IPS-NIHi11 (cell line): ENCODE data around the gene UBIAD1.

Experiments
- DNase-seq: peaks from one replicate; pipeline ENCODE4 v3.0.0; 2012; ENCODE audit warnings: mixed read lengths, low spot score

UBIAD1 gene

DNA sequence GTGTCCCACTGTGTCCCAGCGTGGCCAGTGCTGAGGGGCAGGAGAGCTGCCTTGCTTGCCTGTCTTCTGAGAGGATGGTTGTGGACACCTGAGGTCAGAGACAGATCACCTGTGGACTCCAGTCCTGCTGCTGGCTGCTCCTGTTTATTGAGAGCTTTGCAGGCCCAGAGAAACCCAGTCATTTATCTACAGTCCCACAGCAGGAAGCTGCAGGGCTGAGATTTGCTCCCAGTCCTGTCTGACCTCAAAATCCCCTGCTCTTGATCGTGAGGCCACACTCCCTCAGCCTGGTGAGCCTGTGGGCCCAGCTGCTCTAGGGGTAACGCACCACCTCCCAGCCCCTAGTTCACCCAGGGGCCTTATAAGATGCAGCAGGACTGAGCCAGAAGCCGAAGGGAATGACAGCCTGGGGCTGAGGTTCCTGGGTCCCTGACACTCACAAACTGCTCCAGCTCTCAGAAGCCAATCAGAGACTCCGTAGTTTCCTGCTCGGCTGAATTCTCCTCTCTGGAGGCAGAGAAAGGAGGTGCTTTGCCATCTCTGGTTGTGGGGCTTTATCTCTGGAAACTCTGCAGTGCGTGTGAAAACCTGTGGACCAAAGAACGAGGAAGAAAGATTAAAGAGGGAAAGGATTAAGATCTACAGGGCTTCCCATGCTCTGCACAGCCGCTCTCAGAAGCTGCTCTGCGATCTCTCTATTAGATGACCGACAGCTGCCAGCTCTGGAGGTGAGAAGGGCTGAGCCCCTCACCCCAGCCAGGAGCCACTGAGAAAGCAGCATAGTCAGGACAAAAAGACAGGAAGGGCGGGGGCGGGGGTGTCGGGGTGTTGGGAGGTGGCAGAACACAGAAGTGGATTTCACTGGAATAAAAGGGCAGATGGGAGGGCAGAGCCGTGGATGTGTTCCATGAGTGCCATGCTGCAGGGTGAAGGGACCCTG, 39.1 kb downstream of the UBIAD1 start:
- DNase-seq, result no peak

DNA sequence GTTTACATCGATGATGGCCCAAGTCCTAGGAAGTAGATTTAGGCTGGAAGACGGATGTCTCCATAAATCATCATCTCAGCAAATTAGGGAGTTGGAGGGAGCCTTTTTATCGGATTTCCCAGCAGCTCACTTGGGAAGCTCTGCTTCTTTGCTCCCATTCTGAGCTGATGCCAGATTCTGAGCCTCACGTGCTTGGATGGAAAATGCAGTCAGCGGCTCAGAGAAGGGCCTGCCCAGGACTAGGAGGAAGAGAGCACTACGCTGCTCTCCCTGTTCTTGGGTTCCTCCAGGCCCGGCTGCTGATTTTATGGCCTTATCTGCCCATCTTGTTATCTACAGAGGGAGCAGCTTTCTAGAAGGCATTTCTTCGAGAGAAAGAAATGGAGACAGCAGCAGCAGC, 42.0 kb downstream of the UBIAD1 start:
- no peak for DNase-seq

DNA sequence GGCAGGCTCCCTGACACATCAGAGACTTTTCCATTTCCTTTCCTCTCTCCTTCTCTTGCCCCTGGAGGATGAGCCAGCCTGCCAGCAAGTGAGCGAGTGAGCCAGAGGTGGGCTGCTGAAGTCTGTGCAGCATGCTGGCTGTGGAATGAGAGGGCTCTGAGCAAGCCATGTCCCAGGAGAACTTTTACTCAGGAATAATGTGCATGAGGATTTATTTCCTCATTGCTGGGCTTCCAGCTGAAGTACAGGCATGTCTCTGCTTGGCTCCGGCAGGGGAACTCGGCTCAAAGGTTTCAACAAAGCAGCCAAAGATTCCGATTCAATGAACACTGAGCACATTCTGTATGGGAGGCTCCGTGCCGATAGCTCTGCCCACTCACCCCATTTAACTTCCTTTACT, 43.7 kb downstream of the UBIAD1 start:
- DNase-seq, result no peak

DNA sequence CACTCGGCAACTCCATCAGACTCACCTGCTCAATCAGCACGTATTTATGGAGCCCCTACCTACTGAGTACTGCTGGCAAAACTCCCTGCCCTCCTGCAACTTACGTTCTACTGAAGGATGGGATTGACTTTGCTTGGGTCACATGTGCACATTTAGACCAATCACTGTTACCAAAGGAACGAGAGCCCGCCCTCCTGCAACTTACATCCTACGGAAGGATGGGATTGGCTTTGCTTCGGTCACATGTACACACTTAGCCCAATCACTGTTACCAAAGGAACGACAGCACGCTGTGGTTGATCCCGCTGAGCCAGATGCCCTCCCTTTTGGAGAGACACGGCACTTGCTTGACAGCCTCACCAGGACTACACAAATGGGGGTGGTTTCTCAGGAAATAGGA, 46.0 kb downstream of the UBIAD1 start:
- peak; percentile 60 for DNase-seq

DNA sequence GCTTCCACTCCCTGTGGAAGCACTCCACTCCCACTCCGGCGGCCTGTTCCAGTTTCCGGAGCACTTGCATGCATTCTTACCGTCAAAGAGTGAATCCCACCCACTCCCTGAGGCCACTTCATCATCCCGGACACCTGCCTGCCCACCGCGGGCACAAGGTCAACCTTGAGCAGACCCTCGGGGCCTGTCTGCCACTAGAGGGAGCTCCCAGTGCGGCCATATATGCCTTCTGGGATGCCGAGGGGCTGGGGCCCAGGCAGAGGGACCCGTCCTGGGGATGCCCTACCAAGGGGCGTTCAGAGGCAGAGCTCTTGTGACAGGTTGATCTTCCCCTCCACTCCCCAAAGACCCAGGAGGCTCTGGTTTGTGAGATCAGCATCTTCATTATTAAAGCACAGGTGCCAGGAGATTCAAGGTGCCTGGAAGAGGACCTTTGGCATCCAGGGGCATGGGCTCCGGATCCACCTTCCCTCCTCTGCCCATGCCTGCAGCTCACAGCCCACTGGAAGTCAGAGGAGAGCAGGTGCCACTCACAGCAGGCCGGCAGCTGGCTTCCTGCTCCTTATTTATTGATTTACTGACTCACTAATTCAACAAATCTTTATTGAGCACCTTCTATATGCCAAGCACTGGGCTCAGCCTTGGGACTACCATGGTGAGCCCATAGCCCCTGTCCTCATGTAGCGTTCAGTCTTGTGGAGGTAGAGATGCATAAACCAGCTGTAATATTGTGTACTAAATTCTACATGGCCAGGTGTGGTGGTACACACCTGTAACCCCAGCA, 47.3 kb downstream of the UBIAD1 start:
- peak; percentile 91 for DNase-seq

DNA sequence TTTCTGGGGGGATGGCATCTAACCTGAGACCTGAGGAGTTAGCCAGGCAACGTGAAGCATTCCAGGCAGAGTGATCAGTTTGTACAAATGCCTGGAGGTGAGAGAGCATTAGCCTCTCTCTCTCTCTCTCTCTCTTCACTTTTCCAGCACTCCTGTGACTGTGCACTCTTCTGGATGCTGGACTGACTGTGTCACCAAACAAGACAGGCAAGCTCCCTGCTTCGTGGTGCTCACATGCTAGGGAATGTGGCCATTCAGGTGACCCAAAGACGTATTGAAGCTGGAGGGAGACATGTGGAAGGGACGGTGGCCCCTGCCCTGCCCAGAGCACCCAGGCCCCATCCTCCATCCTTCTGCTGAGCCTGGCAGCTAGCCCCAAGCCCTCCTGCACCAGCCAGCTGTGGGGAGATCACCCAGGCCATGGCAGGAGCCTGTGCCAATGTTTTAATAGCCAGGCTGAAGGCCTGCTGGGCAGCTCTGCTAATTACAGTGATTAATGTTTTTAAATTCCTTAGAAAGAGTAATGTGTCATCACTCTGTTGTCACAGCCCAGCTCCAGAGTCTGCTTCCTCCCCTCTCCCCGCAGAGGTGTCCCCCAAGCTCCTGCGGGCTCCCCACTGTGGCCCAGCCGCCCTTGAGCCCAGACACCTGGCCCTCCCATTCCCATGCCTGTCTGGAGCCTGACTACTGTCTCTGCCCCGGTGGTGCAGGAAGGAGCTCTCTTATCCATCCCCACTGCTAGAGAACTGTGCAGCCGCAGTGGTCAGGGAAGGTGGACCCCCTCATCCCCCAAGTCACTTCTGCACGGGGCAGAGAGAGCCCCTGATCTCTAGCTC, 48.9 kb downstream of the UBIAD1 start:
- no peak for DNase-seq

DNA sequence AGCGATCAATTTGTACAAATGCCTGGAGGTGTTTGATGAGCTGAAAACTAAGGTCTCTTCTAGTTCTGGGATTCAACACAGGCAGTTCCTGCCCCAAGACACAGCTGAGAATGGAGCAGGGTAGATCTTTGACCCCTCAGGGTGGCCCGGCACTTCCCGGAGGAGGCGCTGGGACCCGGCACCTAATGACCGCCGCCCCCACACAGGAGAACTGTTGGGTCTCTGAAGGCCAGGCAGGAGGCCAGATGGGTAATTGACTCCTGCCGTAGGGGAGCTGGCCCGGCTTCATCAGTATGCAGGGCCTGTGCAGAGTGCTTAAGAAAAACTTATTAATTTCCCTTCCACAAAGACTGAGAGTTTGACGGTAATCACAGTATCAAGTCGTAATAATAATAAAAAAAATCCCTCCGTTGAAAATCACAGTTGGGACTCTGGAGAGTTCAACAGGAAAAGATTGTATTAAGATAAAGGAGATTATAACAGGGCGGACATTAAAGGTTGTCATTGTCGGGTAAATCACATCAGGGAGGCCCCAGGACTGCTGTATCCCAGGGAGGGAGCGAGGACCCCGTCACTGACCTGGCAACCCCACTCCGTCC, 51.7 kb downstream of the UBIAD1 start:
- no peak for DNase-seq

DNA sequence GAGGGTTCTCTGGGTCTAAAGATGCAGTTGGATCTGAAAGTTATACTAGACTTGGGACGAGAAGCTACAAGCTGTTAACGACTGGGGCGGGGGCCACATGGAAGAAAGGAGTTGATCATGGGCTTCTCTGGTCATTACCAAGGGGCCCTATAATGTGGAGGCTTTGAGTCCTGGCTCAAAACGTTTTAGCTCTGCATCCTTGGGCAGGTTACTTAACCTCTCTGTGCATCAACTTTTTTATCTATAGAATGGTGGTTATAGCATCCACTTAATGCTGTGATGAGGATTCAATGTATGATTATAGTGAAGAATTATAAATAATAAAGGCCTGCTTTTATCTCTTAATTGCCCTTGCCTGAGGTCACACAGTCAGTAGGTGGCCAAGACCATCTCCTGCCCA, 53.1 kb downstream of the UBIAD1 start:
- DNase-seq, result no peak

DNA sequence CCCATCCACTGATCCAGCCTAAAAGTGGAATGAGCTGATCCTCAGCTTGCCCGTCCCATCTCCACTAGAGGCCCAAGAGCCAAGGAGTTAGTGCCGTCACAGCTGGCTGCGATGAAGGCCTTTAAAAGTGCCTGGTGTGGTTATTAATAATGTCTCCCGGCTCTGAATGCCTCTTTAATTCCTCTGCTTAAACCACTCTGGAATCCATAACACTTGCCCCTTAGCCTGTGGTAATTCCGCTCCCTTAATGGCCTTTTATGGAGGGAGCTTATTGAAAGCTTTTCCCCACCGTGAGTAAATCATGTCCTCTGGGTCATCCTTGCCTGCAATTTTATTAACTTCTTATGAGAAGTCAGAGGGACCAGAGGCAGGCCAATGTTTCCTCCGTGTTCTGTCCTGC, 55.4 kb downstream of the UBIAD1 start:
- no peak for DNase-seq

DNA sequence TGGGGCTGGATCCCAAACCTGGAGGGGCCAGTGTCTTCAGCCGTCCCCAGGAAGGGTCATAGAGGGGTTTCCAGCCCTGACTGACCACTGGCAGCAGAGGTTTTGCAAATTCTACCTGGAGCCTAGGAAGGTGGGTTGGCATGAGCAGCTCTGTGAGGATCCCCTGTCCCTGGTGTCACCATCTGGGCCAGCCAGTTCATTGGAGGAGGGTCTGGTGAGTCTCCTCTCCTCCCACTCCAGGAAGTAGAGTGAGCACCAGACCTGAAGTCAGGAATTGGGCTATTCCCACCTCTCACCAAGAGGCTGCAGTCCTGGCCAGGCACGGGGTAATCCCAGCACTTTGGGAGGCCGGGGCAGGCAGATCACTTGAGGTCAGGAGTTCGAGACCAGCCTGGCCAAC, 57.4 kb downstream of the UBIAD1 start:
- DNase-seq, result no peak

DNA sequence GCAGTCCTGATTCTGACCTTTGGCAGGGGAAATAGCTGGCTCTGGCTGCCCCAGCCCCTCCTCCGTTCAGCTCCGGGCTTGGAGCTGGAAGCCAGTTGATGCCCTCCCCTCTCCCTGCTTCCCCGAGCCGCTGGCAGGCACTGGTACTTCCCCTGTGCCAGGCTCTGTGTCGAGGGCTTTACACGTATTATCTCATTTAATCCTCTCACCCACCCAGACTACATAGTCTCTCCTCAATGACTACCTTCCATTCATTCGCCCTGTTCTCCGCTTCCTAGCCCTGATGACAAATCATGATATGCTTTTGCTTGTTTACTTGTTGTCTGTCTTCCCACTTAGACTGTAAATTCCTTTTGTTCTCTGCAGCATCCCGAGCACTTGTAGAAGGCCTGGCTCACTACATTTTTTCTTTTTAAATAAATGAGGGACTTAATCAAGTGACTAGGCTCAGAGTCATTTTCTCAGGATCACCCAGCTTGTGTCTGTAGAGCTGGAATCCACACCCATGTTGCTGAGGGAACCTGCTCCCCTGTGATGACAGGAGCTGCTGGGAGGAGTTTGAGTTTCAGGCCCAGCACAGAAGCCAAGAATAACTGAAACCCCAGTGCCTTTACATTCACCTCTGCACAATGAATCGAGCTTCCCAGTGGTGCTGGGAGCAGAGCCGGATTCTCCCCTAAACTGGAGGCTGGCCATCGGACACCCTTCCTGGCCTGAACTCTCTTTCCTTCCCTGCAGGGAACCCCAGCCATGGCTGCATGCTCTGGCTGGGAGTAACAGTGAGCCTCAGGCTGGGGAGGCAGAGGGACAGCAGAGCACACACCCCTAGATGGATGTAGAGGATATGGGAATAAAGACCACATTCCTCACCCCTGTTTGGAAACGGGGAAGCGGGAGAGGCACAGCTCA, 58.3 kb downstream of the UBIAD1 start:
- DNase-seq, result no peak

DNA sequence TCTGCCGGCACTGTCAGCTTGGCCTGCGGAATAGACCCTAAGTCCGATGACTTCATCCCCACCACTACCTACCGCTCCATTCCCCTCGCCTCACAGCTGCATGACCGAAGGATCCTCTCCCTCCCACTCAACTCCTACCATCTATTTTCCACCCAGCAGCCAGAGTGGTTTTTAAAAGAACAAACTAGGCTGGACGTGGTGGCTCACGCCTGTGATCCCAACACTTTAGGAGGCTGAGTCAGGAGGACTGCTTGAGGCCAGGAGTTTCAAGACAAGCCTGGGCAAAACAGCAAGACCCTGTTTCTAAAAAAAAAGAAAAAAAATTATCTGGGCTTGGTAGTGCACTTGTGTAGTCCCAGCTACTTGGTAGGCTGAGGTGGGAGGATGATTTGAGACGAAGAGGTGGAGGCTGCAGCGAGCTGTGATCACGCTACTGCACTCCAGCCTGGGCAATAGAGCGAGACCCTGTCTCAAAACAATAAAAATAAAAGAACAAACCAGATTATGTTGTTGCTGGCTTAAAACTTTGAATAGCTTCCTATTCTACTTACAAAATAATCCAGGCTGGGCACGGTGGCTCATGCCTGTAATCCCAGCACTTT, 59.0 kb downstream of the UBIAD1 start:
- no peak for DNase-seq

DNA sequence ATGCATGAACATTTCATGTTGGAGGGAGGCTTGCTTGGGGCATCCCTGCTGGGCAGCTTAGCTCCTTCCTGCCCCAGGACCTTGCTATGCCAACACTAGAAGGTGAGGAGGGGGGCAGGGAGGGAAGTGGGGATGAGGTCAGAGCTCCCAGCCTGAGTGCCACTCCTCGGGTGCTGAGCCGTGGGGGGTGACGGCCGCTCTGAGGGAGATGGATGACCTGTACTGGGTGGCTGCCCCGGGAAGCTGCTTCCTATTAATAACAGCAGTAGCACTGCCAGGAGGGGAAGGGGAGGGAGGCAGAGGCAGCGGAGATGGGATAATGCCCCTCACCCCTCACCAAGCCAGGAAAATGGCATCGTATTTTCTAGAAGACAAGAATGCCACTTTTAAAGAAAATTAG, 60.6 kb downstream of the UBIAD1 start:
- no peak for DNase-seq

DNA sequence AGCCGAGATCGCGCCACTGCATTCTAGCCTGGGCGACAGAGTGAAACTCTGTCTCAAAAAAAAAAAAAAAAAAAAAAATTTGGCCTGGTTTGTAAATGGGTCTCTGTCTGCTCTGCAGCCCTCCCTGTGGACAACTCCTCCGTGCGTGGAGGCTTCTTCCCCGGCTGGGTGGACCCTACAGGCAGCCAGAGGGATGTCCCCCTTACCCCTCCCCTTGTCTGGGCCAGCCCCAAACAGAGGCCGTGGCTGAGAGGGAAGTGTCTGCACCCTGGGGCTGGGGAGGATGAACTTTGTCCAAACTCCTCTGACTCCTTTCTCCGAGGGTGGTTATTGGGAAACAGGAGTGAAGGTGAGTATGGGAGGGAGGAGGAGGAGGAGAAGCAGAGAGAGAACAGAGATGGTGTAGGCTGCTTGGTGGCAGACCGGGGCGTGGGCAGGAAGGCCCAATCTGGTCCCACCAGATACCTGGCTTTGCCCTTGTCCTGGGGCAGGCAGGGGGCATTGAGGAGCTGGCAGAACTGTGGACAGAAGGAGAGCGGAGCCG, 61.3 kb downstream of the UBIAD1 start:
- DNase-seq, result peak; percentile 49

DNA sequence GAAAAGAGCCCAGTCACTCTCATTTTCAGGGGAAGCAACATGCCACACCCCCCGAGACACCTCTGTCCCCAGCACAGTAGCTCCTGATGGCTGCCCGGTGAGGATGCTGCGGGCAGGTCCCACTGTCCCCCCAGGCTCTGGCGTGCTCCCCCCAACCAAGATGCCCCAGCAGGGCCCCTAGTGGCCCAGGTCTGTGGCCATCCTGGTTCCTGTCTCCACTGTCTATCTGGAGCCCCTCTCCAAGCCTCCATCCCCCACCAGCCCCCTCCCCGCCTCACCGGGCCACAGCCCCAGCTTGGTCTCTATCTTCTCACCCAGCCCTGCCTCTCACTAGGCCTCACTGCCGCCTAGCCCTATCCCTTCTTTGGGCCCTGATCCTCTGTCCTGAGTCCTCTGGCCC, 61.8 kb downstream of the UBIAD1 start:
- no peak for DNase-seq

DNA sequence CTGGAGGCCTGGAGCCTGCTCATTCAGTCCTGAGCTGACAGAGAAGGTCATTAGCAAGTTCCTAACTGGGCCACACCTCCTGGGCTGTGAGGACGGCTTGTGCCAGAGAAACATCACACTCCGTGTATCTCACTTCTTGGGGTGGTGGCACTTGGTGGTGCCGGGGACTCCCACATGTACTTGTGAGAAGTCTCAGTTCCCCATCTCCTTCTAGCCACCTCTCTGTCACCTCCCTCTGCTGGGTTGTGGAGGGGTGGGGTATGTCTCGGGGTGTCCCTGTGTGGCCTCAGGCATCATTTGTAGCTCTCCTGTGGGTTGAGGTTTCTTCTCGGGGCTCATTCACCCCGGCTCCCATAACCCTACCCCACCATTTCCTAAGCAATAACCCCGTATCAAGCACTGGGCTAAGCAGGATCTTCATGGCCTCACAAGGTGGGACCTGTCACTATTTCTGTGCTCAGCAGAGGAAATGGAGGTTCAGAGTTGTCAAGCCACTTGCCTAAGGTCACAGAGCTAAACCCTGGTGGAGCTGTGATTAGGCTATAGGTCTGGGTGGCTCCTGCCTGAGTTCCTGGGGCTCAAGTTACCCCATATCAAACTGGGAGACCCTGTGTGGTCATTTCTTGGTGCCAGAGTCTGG, 62.5 kb downstream of the UBIAD1 start:
- no peak for DNase-seq

DNA sequence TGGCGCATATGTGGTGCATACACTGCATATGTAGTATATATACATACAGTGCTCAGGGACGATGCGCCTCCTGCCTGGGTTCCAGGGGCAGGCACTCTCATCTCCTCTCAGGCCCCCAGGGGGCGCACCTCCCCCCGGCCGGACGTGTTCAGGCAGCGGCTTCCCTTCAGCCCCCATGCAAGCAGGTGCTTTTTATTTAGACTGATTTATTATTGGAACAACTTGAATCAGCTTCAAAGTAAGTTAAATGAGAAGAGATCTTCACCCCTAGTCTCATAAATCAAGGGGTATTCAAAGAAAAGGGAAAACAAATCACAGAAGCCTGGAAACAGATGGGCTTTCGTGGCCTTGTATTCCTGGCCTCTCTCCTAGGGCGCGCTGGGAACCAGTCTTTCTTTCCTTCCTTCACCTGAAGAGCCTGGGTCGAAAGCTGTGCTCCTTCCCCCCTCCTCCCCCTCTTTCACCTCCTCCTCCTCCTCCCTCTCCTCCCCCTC, 64.6 kb downstream of the UBIAD1 start:
- peak; percentile 85 for DNase-seq
